GM18517 (cell line): ENCODE measurements around the gene SLC22A7.
"Not testable (repeated sequence)": the region's sequence is repeated elsewhere in the genome, so short reads cannot be mapped to it uniquely, and the experiment has no call there.

Experiments used
- ATAC-seq: cut with Tn5 transposase; IDR thresholded peaks from one replicate; pipeline ENCODE4 v1.9.1; 2021; ENCODE audit warnings: mild to moderate bottlenecking, moderate library complexity; ENCODE audit not compliant: unreplicated experiment

Gene SLC22A7

DNA sequence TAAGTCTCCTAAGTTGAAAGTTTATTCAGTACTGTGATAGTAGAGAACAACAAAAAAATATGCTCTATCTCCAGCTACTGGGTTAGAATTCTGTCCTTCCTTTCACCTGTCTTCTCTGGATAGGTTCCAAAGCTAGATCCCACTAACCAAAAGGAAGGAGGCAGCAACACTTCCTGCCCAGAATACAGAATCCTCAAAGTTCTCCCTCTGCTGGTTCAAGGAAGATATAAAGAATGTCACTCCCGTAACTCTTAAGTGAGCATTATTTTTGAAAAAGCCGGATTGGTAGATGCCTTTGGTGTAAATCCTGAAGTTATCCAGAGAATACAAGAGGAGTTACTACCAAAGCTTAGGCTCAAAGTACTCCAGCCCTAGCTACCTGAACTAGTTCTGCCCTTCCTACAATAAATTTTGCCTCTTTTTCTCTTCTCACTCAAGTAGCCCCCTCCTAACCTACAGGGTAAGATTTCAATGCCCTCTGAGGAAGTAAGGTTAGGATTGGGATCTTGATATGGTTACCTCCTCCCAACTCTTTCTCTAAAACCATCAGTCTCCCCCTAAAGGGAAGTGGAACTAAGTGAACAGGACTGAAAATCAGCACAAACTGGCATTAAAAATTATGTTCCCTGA lies 36.5 kb downstream of the SLC22A7 start:
- no peak for ATAC-seq

DNA sequence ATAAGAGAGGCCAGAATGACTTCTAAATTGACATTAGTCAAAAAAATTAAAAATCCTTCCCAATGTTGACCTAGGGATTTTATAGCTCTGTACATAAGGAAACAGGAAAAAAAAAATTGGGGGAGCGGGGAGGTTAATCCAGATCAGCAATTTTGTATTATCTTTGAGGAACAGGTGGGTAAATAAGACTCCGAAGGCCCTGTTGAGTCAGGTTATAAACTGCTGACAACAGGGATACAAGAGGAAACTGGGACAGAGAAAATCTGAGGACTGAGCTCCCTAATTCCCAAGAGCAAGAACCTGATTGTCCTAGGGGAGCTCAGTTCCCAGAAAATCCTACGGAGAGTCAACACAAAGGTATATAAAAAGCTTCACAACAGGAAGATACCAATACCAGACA lies 37.4 kb downstream of the SLC22A7 start:
- no peak for ATAC-seq

DNA sequence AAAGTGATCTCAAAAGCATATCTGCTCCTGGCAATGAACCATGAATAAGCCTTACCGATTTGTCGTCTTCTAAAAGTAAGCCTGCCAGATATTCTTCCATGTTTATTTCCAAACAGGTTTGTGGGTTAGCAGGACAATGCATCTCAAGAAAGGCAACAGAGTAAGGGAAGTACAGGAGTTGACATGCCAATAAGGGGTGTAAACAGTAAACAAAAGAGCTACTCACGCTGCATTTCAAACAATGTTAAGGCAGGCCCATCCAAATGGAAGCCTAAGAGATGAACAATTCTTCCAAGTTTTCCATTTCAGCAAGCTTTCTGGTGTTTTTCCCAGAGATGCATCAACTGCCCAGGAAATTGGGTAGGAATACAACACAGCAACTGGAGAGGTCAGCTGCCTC lies 38.3 kb downstream of the SLC22A7 start:
- ATAC-seq = no peak

DNA sequence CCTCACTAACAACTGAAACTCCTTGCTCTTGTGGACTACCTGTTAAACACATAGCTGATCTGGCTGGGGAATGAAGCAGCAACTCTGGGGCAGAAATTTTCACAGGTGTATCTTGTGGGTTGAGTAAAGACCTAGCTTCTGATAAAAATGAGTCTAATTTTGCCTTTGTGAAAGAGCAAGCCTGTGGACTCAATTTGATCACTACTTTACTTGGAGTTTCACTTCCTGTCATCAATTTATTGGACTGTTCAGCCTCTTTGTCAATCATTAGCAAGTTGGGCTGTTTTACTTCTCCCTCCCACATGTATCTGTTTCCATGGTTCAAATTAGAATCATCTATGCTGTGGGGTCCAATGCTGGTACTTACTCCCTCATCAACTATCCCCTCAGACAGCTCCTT lies 40.2 kb downstream of the SLC22A7 start:
- ATAC-seq = peak; percentile 64

DNA sequence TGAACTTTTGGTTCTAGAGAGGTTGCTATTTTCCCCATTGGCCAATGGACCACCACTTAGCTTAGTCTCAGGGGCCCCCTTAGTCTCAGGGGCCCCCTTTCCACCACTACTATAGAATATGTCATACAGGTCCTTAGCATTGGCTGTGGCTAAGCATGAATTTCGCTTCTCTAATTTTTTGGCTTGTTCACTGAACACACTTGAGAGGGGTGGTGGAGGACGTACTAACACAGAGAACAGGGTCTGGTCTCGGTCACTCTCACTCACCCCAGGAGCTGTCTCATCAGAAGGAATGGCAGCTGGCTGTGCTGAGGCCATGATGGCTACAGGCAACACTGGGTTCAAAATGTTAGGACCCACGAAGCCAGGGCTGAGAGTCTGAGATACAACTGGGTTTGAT lies 41.1 kb downstream of the SLC22A7 start:
- ATAC-seq = peak; percentile 69

DNA sequence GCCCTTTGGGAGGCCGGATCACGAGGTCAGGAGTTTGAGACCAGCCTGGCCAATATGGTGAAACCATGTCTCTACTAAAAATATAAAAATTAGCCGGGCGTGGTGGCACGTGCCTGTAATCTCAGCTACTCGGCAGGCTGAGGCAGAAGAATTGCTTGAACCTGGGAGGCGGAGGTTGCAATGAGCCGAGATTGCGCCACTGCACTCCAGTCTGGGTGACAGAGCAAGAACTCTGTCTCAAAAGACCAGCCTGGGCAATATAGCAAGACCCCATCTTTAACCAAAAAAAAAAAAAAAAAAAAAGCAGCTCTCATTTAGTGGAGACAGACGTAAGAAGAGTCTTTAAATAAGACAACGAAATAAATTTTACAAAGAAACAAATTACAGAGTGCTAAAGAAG lies 48.2 kb downstream of the SLC22A7 start:
- not testable (repeated sequence) for ATAC-seq

DNA sequence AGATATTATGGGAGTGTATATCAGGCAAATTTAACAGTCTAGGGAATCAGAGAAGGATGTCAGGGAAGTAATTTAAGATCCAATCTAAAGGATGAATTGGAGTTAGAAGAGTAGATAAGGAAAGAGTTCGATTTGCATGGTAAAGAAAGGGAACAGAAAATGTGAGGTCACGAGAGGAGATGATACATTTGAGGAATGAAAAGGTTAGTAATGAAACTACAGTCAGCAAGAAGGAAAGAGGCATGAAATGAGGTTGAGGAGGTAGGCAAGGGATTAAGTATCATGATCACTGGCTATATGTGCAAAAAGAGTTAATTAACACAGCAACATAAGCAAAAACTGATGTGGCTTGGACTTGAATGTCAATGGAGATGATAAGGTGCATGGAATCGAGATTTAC lies 49.0 kb downstream of the SLC22A7 start:
- no peak for ATAC-seq

DNA sequence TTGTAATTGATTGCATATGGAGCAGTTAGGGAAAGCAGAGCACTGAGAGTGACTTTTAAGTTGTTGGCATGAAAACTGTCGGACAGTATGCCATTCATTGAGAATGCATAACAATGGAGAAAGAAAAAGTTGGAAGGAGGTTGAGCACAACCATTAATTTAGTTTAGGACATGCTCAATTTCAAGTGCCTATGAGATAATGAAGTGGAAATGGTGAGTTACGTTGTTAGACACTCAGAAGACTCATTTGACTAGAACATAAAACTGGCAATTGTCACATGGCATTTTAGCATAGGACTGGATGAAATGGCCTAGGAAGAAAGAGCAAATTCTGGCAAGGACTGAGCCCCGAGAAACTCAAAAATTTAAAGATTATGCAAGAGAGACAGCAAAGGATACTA lies 49.4 kb downstream of the SLC22A7 start:
- ATAC-seq = no peak

DNA sequence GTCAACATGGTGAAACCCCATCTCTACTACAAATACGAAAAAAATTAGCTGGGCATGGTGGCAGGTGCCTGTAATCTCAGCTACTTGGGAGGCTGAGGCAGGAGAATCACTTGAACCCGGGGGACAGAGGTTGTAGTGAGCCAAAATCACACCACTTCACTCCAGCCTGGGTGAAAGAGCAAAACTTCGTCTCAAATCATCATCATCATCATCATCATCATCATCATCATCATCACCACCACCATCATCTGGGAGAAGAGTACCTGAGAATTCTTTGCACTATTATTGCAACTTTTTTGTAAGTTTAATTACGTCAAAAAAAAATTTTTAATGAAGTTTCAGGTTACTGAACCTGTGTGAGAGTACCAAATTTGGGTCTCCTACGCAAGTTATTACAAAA lies 53.9 kb downstream of the SLC22A7 start:
- ATAC-seq = not testable (repeated sequence)
